GM12864 (cell line): ENCODE measurements around the gene USP21.

ENCODE experiments used
- DNase-seq: peaks from one replicate; pipeline ENCODE4 v3.0.0-alpha.2; 2011; ENCODE audit warnings: low read depth
- H3K4me3 ChIP-seq: 2 replicates; pipeline ENCODE4 v1.5.1; 2011; ENCODE audit warnings: mild to moderate bottlenecking, low read depth, low read length, control low read depth
- CTCF ChIP-seq: IDR thresholded peaks from 2 replicates; pipeline ENCODE4 v1.5.1; 2011; ENCODE audit warnings: low read depth, mild to moderate bottlenecking, moderate library complexity, low read length, control low read depth, inconsistent platforms; ENCODE audit errors: missing control alignments

USP21 gene

GRCh38 chr1:161198194-161198896, 39.0 kb downstream of the USP21 start:
- no peak for DNase-seq
- TF ChIP-seq CTCF = no peak
- H3K4me3 ChIP-seq = no peak overlapping the region

GRCh38 chr1:161198897-161199431, 39.7 kb downstream of the USP21 start, which contains the start of gene ADAMTS4:
Gene ADAMTS4 (minus strand): TSS chr1:161199054. CDS start chr1:161198627, 427 bp downstream.
- TF ChIP-seq CTCF = no peak

GRCh38 chr1:161199506-161200139, 40.3 kb downstream of the USP21 start:
- DNase-seq = no peak
- H3K4me3 ChIP-seq = no peak overlapping the region
- TF ChIP-seq CTCF = no peak

More at GRCh38 chr1:161198897-161199431, 39.7 kb downstream of the USP21 start, which contains the start of gene ADAMTS4:
- DNase-seq = no peak
- H3K4me3 ChIP-seq = no peak within 1 kb of the TSS

- H3K4me3 ChIP-seq = no peak overlapping the region
- TF ChIP-seq CTCF = no peak
- DNase-seq = no peak
Observed at GRCh38 chr1:161200421-161200991, 41.2 kb downstream of the USP21 start.

GRCh38 chr1:161200992-161201835, 41.9 kb downstream of the USP21 start:
- no peak for DNase-seq
- TF ChIP-seq CTCF = no peak

GRCh38 chr1:161201836-161202712, 42.8 kb downstream of the USP21 start, which contains the start of gene NDUFS2:
Gene NDUFS2 (plus strand): TSS chr1:161202367. CDS start chr1:161202386, 19 bp downstream.
- peak within 1 kb of the TSS; percentile 78 for H3K4me3 ChIP-seq
- peak; percentile 98 for DNase-seq
- TF ChIP-seq CTCF = peak; percentile 30

More at GRCh38 chr1:161200992-161201835, 41.9 kb downstream of the USP21 start:
- peak overlapping the region; percentile 78 for H3K4me3 ChIP-seq
